IMR-90 (cell line): ENCODE measurements around the gene RFT1. TPM values are rescaled to one million over a fixed set of nuclear protein-coding genes. Genes with fewer than 3 reads are reported as not detected.

ENCODE experiments used
- ATAC-seq: fragments of 200-7000 bp; cut with Tn5 transposase; 2 replicates; pipeline ENCODE4 v1.9.1; 2020; ENCODE audit warnings: low read depth, mild to moderate bottlenecking, moderate library complexity
- BruUV-seq: library from RNA; stranded (reverse); fragments of 400-500 nt; replicated peaks from 2 replicates; lab custom pipeline; 2021; lab: Mats Ljungman, UMichigan
- CTCF ChIA-PET: fragments of 300-600 bp; formaldehyde crosslinking; extraction: SDS; loops from one replicate; lab custom pipeline; 2021; ENCODE audit warnings: antibody characterized with exemption; lab: Yijun Ruan, JAX
- POLR2A ChIA-PET: fragments of 300-600 bp; sonication (Branson Sonifier 250); formaldehyde crosslinking; loops from one replicate; lab custom pipeline; 2022; ENCODE audit warnings: antibody characterized with exemption; ENCODE audit not compliant: unreplicated experiment; lab: Charles Lee
- DNase-seq: peaks from one replicate; pipeline ENCODE4 v3.0.0; 2013
- H2AFZ ChIP-seq: replicated peaks from 2 replicates; pipeline ENCODE3; 2013; ENCODE audit warnings: low read length, mild to moderate bottlenecking; ENCODE audit not compliant: poor library complexity
- H2AK5ac ChIP-seq: 2 replicates; pipeline ENCODE4 v1.6.1; 2013; ENCODE audit warnings: low read depth, low read length, inconsistent platforms
- H2AK9ac ChIP-seq: replicated peaks from 2 replicates; pipeline ENCODE3; 2013; ENCODE audit warnings: mild to moderate bottlenecking, low read depth, low read length, moderate library complexity; ENCODE audit not compliant: poor library complexity
- H2BK120ac ChIP-seq: 2 replicates; pipeline ENCODE4 v1.6.1; 2013; ENCODE audit warnings: low read depth, low read length, inconsistent platforms
- H2BK15ac ChIP-seq: 3 replicates; pipeline ENCODE4 v1.6.1; 2013; ENCODE audit warnings: low read depth, low read length, inconsistent platforms
- H2BK20ac ChIP-seq: 2 replicates; pipeline ENCODE4 v1.6.1; 2013; ENCODE audit warnings: low read depth, mild to moderate bottlenecking, inconsistent platforms, low read length, moderate library complexity
- H2BK5ac ChIP-seq: 2 replicates; pipeline ENCODE4 v1.6.1; 2013; ENCODE audit warnings: mild to moderate bottlenecking, low read depth, low read length, inconsistent platforms; ENCODE audit not compliant: poor library complexity, severe bottlenecking
- H3K14ac ChIP-seq: replicated peaks from 2 replicates; pipeline ENCODE4 v1.6.1; 2013; ENCODE audit warnings: low read depth, low read length, inconsistent platforms
- H3K18ac ChIP-seq: 2 replicates; pipeline ENCODE4 v1.6.1; 2013; ENCODE audit warnings: low read depth, low read length, control low read depth
- H3K23ac ChIP-seq: 2 replicates; pipeline ENCODE4 v1.6.1; 2013; ENCODE audit warnings: low read depth, low read length, inconsistent platforms
- H3K27ac ChIP-seq: 2 replicates; pipeline ENCODE4 v1.5.1; 2013; ENCODE audit warnings: mild to moderate bottlenecking, control low read depth, low read length; ENCODE audit not compliant: insufficient read depth
- H3K27me3 ChIP-seq: 2 replicates; pipeline ENCODE4 v1.6.1; 2013; ENCODE audit warnings: low read length; ENCODE audit not compliant: control insufficient read depth, insufficient read depth
- H3K36me3 ChIP-seq: 2 replicates; pipeline ENCODE4 v1.6.1; 2013; ENCODE audit warnings: low read length, mixed read lengths; ENCODE audit not compliant: control insufficient read depth, insufficient read depth
- H3K4ac ChIP-seq: 2 replicates; pipeline ENCODE4 v1.6.1; 2013; ENCODE audit warnings: low read depth, low read length, inconsistent platforms
- H3K4me1 ChIP-seq: 2 replicates; pipeline ENCODE4 v1.6.1; 2013; ENCODE audit warnings: low read length, mixed read lengths; ENCODE audit not compliant: control insufficient read depth, insufficient read depth
- H3K4me2 ChIP-seq: 2 replicates; pipeline ENCODE4 v1.6.1; 2013; ENCODE audit warnings: low read depth, mild to moderate bottlenecking, control low read depth, low read length, moderate library complexity
- H3K4me3 ChIP-seq: 2 replicates; pipeline ENCODE4 v1.5.1; 2013; ENCODE audit warnings: low read depth, mild to moderate bottlenecking, control low read depth, low read length, moderate library complexity; ENCODE audit not compliant: insufficient read depth
- H3K56ac ChIP-seq: 2 replicates; pipeline ENCODE4 v1.6.1; 2013; ENCODE audit warnings: low read length, inconsistent platforms; ENCODE audit not compliant: insufficient read depth; ENCODE audit errors: extremely low read depth
- H3K79me1 ChIP-seq, 2 experiments: 2 replicates each; pipeline ENCODE4 v1.6.1; 2013; ENCODE audit warnings: low read length in 2 of 2, inconsistent platforms in 1 of 2, low read depth in 1 of 2
- H3K9ac ChIP-seq: 2 replicates; pipeline ENCODE4 v1.6.1; 2013; ENCODE audit warnings: low read depth, low read length, control low read depth
- H3K9me1 ChIP-seq: 2 replicates; pipeline ENCODE4 v1.6.1; 2013; ENCODE audit warnings: low read length, inconsistent platforms; ENCODE audit not compliant: insufficient read depth
- H3K9me3 ChIP-seq: 2 replicates; pipeline ENCODE4 v1.6.1; 2013; ENCODE audit warnings: low read length; ENCODE audit not compliant: control insufficient read depth, insufficient read depth
- H4K20me1 ChIP-seq: 2 replicates; pipeline ENCODE4 v1.6.1; 2013; ENCODE audit warnings: low read length, inconsistent platforms; ENCODE audit not compliant: insufficient read depth
- H4K5ac ChIP-seq: 2 replicates; pipeline ENCODE4 v1.6.1; 2013; ENCODE audit warnings: mild to moderate bottlenecking, low read depth, low read length, control low read depth
- H4K8ac ChIP-seq, 2 experiments: 2 replicates each; pipeline ENCODE4 v1.6.1; 2013; ENCODE audit warnings: low read depth in 2 of 2, low read length in 2 of 2, control low read depth in 1 of 2, inconsistent platforms in 1 of 2
- H4K91ac ChIP-seq: 2 replicates; pipeline ENCODE4 v1.6.1; 2013; ENCODE audit warnings: low read depth, low read length, inconsistent platforms; ENCODE audit not compliant: insufficient read depth
- BHLHE40 ChIP-seq: fragments of 150-350 bp; IDR thresholded peaks from 2 replicates; pipeline ENCODE4 v1.6.1; 2016; ENCODE audit warnings: mild to moderate bottlenecking, low read depth, low read length
- CEBPB ChIP-seq: IDR thresholded peaks from 2 replicates; pipeline ENCODE4 v1.6.1; 2012; ENCODE audit warnings: low read depth, low read length, improper control_type of control experiment
- FOS ChIP-seq: fragments of 150-350 bp; IDR thresholded peaks from 2 replicates; pipeline ENCODE4 v1.6.1; 2016; ENCODE audit warnings: low read depth, low read length
- MAFK ChIP-seq: IDR thresholded peaks from 2 replicates; pipeline ENCODE4 v1.6.1; 2012; ENCODE audit warnings: low read depth, low read length, improper control_type of control experiment
- MAZ ChIP-seq: IDR thresholded peaks from 2 replicates; pipeline ENCODE4 v1.6.1; 2012; ENCODE audit warnings: low read depth, mild to moderate bottlenecking, low read length, improper control_type of control experiment, moderate library complexity, borderline replicate concordance
- NFE2L2 ChIP-seq: fragments of 150-350 bp; IDR thresholded peaks from 2 replicates; pipeline ENCODE4 v1.6.1; 2016; ENCODE audit warnings: low read depth, mild to moderate bottlenecking, low read length
- POLR2A ChIP-seq: IDR thresholded peaks from 2 replicates; pipeline ENCODE4 v1.6.1; 2012; ENCODE audit warnings: mild to moderate bottlenecking, low read depth, low read length
- RAD21 ChIP-seq: IDR thresholded peaks from 2 replicates; pipeline ENCODE4 v1.6.1; 2012; ENCODE audit warnings: low read length, improper control_type of control experiment
- RFX5 ChIP-seq: IDR thresholded peaks from 2 replicates; pipeline ENCODE4 v1.8.0; 2012; ENCODE audit warnings: low read depth, mild to moderate bottlenecking, low read length, moderate library complexity
- SMC3 ChIP-seq: fragments of 150-350 bp; IDR thresholded peaks from 2 replicates; pipeline ENCODE4 v1.6.1; 2016; ENCODE audit warnings: low read depth, mild to moderate bottlenecking, antibody characterized with exemption, low read length, moderate library complexity
- WGBS, 2 experiments: methylation state at CpG; one replicate each; pipeline versions ENCODE4 v1.1.5 to v1.1.7; 2013; ENCODE audit warnings: missing lambda C conversion rate in 2 of 2; ENCODE audit not compliant: insufficient read length in 1 of 2; ENCODE audit errors: extremely low coverage in 2 of 2; 5-methylcytosine and 5-hydroxymethylcytosine counted together
- dilution Hi-C: fragments of 300-500 bp; cut with HindIII; formaldehyde crosslinking; loops from one replicate; pipeline ENCODE4 v1.14.3; 2018; ENCODE audit warnings: low sequenced_read_pairs; ENCODE audit not compliant: unreplicated experiment
- in situ Hi-C: fragments of 300-500 bp; cut with MboI; formaldehyde crosslinking; loops from 3 replicates; pipeline ENCODE4 v1.14.3; 2019; ENCODE audit warnings: low sequenced_read_pairs, inconsistent platforms, mixed read lengths
- intact Hi-C: fragments of 100-400 bp; cut with micrococcal nuclease; formaldehyde crosslinking; loops from 2 replicates; pipeline ENCODE4 v1.10.0; 2022
- polyA plus RNA-seq, 3 experiments: library from polyadenylated mRNA; depleted of rRNA; stranded (reverse); fragments of >200 nt; gene quantifications; 2 replicates each; pipeline ENCODE4 v1.2.3, GENCODE V29; 2012; ENCODE audit warnings: low replicate concordance in 1 of 3
- total RNA-seq: library from RNA; depleted of rRNA; stranded (reverse); fragments of >200 nt; gene quantifications from 2 replicates; pipeline ENCODE4 v1.2.3, GENCODE V29; 2012
- TF ChIP-seq, protein P1 (sequence below): fragments of 150-350 bp; IDR thresholded peaks from 2 replicates; pipeline ENCODE4 v1.6.1; 2016; ENCODE audit warnings: low read depth, mild to moderate bottlenecking, low read length, moderate library complexity, borderline replicate concordance
- TF ChIP-seq, protein P2 (sequence below): conservative IDR thresholded peaks from 2 replicates; pipeline ENCODE4 v1.5.1; 2012; ENCODE audit warnings: mild to moderate bottlenecking, low read depth, low read length, improper control_type of control experiment
- TF ChIP-seq, protein P3 (sequence below): fragments of 150-350 bp; IDR thresholded peaks from 2 replicates; pipeline ENCODE4 v1.6.1; 2017; ENCODE audit warnings: mild to moderate bottlenecking, antibody characterized with exemption, low read length, low read depth

RFT1 gene
- total and polyA plus RNA-seq, 2 of the 4 experiments (the other 2 are of a cell fraction), result 14.5 to 23.5 TPM

DNA sequence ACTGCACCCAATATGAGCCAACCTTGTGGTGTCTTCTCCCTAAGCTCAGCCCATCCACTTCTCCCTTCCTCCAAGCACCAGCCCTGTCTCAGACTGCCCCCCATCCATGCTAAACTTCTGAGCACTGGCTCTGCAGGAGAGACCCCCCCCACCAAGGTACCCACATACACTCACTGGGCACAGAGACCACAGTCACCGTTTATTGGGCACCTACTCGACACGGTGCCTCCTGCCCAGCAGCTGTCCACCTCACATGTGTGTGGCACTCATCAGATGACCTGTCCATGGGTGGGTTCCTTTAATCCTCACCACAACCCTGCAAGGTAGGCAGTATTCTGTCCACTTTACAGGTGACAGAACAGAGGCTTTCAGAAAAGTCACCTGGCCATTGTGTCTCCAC, 62.1 kb downstream of the RFT1 start:
- no peaks in the 10 kb centered on the region for H3K79me1 ChIP-seq
- H3K23ac ChIP-seq, result no peak overlapping the region
- no peak overlapping the region for H3K18ac ChIP-seq
- dilution Hi-C loops, result no loop called here
- WGBS, 2 experiments, result no CpG with 5 or more reads among the region's 3 CpGs
- ATAC-seq (no peak), DNase-seq (no peak)
- CTCF ChIA-PET, result no interaction called here
- H3K4me3 ChIP-seq, result no peak overlapping the region
- no peaks in the 10 kb centered on the region for H4K20me1 ChIP-seq
- in situ Hi-C loops, result no loop called here
- POLR2A ChIA-PET, result no interaction called here
- no peak overlapping the region for H2BK120ac ChIP-seq
- H4K5ac ChIP-seq, result no peak overlapping the region
- peaks cover 10% of the 10 kb centered on the region for H3K27me3 ChIP-seq
- H2AK5ac ChIP-seq, result no peak overlapping the region
- H3K36me3 ChIP-seq, result no peaks in the 10 kb centered on the region
- H3K4ac ChIP-seq, result no peak overlapping the region
- H2BK15ac ChIP-seq, result no peak overlapping the region
- intact Hi-C loops, result no loop called here
- BruUV-seq, result no TSS peak
- TF ChIP-seq CEBPB (no peak), POLR2A (no peak), FOS (no peak), RFX5 (no peak), MAFK (no peak), NFE2L2 (no peak), BHLHE40 (no peak), RAD21 (no peak), SMC3 (no peak), MAZ (no peak)
- TF ChIP-seq, protein P1, sequence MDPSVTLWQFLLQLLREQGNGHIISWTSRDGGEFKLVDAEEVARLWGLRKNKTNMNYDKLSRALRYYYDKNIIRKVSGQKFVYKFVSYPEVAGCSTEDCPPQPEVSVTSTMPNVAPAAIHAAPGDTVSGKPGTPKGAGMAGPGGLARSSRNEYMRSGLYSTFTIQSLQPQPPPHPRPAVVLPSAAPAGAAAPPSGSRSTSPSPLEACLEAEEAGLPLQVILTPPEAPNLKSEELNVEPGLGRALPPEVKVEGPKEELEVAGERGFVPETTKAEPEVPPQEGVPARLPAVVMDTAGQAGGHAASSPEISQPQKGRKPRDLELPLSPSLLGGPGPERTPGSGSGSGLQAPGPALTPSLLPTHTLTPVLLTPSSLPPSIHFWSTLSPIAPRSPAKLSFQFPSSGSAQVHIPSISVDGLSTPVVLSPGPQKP, result no peak
- TF ChIP-seq, protein P2, sequence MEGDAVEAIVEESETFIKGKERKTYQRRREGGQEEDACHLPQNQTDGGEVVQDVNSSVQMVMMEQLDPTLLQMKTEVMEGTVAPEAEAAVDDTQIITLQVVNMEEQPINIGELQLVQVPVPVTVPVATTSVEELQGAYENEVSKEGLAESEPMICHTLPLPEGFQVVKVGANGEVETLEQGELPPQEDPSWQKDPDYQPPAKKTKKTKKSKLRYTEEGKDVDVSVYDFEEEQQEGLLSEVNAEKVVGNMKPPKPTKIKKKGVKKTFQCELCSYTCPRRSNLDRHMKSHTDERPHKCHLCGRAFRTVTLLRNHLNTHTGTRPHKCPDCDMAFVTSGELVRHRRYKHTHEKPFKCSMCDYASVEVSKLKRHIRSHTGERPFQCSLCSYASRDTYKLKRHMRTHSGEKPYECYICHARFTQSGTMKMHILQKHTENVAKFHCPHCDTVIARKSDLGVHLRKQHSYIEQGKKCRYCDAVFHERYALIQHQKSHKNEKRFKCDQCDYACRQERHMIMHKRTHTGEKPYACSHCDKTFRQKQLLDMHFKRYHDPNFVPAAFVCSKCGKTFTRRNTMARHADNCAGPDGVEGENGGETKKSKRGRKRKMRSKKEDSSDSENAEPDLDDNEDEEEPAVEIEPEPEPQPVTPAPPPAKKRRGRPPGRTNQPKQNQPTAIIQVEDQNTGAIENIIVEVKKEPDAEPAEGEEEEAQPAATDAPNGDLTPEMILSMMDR, result no peak
- TF ChIP-seq, protein P3, sequence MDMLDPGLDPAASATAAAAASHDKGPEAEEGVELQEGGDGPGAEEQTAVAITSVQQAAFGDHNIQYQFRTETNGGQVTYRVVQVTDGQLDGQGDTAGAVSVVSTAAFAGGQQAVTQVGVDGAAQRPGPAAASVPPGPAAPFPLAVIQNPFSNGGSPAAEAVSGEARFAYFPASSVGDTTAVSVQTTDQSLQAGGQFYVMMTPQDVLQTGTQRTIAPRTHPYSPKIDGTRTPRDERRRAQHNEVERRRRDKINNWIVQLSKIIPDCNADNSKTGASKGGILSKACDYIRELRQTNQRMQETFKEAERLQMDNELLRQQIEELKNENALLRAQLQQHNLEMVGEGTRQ, result no peak
- no peak overlapping the region for H3K4me2 ChIP-seq
- H3K27ac ChIP-seq, result no peak overlapping the region
- H2BK20ac ChIP-seq, result no peak overlapping the region
- H3K9me3 ChIP-seq, result no peaks in the 10 kb centered on the region
- H2BK5ac ChIP-seq, result no peak overlapping the region
- H4K8ac ChIP-seq, result no peak overlapping the region
- H3K9ac ChIP-seq, result no peak overlapping the region
- no peak overlapping the region for H4K91ac ChIP-seq
- H2AFZ ChIP-seq, result no peak overlapping the region
- no peak overlapping the region for H3K56ac ChIP-seq
- no peak overlapping the region for H2AK9ac ChIP-seq
- no peaks in the 10 kb centered on the region for H3K9me1 ChIP-seq
- H3K4me1 ChIP-seq, result peaks cover 3% of the 10 kb centered on the region; the same call in 1 of the 2 replicates
- H3K14ac ChIP-seq, result no peak overlapping the region
